ENCODE results near the gene SEPTIN8. TPM values are rescaled to one million over a fixed set of nuclear protein-coding genes. Genes with fewer than 3 reads are reported as not detected.

The SEPTIN8 gene
- total RNA-seq, 1 donor from 2014 or later: 68.6 TPM

GRCh38 chr5:132766806-132767055, 10.3 kb downstream of the SEPTIN8 start:
- DNase-seq (ENCODE audit: low read depth): no peak
- Histone ChIP-seq H3K36me3 (ENCODE audit: control insufficient read depth, insufficient read depth, low read length) (no peaks in the 10 kb centered on the region), H3K27me3 (ENCODE audit: control insufficient read depth, insufficient read depth, low read length) (no peaks in the 10 kb centered on the region), H3K4me3 (ENCODE audit: low read depth, low read length) (no peak overlapping the region)
- no peak for TF ChIP-seq CTCF (IDR thresholded peaks at IDR 0.05; ENCODE audit: insufficient read depth, low read length, poor library complexity, severe bottlenecking)

- Histone ChIP-seq H3K36me3 (ENCODE audit: control insufficient read depth, insufficient read depth, low read length) (no peaks in the 10 kb centered on the region), H3K4me3 (ENCODE audit: low read depth, low read length) (no peak overlapping the region), H3K27me3 (ENCODE audit: control insufficient read depth, insufficient read depth, low read length) (no peaks in the 10 kb centered on the region)
- no peak for TF ChIP-seq CTCF (IDR thresholded peaks at IDR 0.05; ENCODE audit: insufficient read depth, low read length, poor library complexity, severe bottlenecking)
- DNase-seq (ENCODE audit: low read depth): no peak
Measured at GRCh38 chr5:132766020-132766805, 10.8 kb downstream of the SEPTIN8 start.

DNA sequence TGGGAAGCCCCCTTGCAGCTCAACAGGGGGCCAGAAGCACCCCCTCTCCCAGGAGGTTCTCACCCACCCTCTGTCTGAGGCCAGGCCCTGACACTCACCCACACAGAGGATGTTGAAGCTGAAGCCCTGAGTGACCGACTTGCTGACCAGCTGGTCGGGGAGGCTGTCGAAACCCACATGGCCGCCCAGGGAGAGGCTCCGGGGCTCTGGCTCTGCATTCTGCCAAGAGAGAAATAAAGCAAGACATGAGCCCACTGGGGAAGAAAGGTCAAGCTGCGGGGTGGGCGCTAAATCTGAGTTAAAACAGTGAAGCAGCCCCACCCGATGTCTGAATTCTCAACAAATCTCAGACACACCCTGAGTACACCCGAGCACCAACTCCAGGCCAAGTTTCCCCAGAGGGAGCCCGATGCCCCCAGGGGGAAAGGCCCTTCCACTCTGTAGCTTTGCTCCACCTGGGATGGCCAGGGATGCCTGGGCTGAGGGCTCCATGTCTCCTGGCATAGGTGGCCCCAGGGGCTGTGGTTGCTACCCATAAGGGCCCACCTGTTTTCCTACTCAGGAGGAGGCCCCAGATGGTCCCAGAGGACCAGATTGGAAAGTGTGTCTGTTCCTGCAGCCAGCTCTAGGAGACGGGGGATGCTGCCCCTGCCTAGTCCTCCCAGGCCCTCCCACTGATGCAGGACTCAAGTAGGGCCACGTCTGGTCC, 11.6 kb downstream of the SEPTIN8 start:
- TF ChIP-seq CTCF (IDR thresholded peaks at IDR 0.05; ENCODE audit: insufficient read depth, low read length, poor library complexity, severe bottlenecking): no peak
- Histone ChIP-seq H3K27me3 (ENCODE audit: control insufficient read depth, insufficient read depth, low read length) (no peaks in the 10 kb centered on the region), H3K4me3 (ENCODE audit: low read depth, low read length) (no peak overlapping the region), H3K36me3 (ENCODE audit: control insufficient read depth, insufficient read depth, low read length) (no peaks in the 10 kb centered on the region)
- no peak for DNase-seq (ENCODE audit: low read depth)

DNA sequence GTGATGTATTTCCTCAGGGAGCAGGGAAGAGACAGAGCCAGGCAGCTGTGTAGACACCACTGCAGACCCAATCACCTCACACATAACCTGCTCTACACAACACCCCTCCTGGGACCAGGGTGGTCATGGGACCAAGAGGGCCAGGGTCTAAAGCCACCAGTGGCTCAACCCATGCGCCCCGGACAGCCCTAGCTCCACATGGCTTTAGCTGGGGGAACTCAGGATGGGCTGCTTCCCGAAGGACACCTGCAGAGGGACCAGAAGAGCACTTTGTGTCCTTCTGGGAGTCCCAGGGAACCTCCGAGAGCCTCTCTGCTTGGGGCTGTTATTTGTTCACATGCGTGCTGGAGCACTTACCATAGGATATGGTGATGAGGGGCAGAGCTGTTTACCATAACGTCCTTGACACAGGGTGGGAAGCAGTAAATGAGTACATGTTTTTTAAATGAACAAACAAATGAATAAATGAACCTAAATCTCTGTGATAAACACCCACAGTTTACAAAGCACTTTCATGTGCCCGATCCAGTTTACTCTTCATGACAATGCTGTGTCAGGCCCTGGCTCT, 12.3 kb downstream of the SEPTIN8 start:
- Histone ChIP-seq H3K4me3 (ENCODE audit: low read depth, low read length) (no peak overlapping the region), H3K27me3 (ENCODE audit: control insufficient read depth, insufficient read depth, low read length) (no peaks in the 10 kb centered on the region), H3K36me3 (ENCODE audit: control insufficient read depth, insufficient read depth, low read length) (no peaks in the 10 kb centered on the region)
- no peak for TF ChIP-seq CTCF (IDR thresholded peaks at IDR 0.05; ENCODE audit: insufficient read depth, low read length, poor library complexity, severe bottlenecking)
- DNase-seq (ENCODE audit: low read depth): no peak

GRCh38 chr5:132764051-132764450, 13.0 kb downstream of the SEPTIN8 start:
- Histone ChIP-seq H3K36me3 (ENCODE audit: control insufficient read depth, insufficient read depth, low read length) (no peaks in the 10 kb centered on the region), H3K4me3 (ENCODE audit: low read depth, low read length) (no peak overlapping the region), H3K27me3 (ENCODE audit: control insufficient read depth, insufficient read depth, low read length) (no peaks in the 10 kb centered on the region)
- no peak for TF ChIP-seq CTCF (IDR thresholded peaks at IDR 0.05; ENCODE audit: insufficient read depth, low read length, poor library complexity, severe bottlenecking)
- DNase-seq (ENCODE audit: low read depth): no peak

Data from kidney epithelial cell (primary cell).